Endothelial cell (in vitro differentiated cells): ENCODE measurements around the gene TSHZ2. TPM values are rescaled to one million over a fixed set of nuclear protein-coding genes. Genes with fewer than 3 reads are reported as not detected.

ENCODE experiments used
- DNase-seq: peaks from one replicate; pipeline ENCODE4 v3.0.0; 2021; ENCODE audit warnings: low spot score
- H3K27ac Mint-ChIP-seq: one replicate; pipeline ENCODE4 v1.8.0; 2021; ENCODE audit warnings: mixed read lengths, inconsistent platforms; ENCODE audit not compliant: unreplicated experiment
- H3K27me3 Mint-ChIP-seq: one replicate; pipeline ENCODE4 v1.8.0; 2021; ENCODE audit warnings: mild to moderate bottlenecking, moderate library complexity, mixed read lengths, inconsistent platforms; ENCODE audit not compliant: unreplicated experiment
- H3K36me3 Mint-ChIP-seq: one replicate; pipeline ENCODE4 v1.8.0; 2021; ENCODE audit warnings: mild to moderate bottlenecking, low read depth, mixed read lengths, inconsistent platforms; ENCODE audit not compliant: unreplicated experiment
- H3K4me1 Mint-ChIP-seq: one replicate; pipeline ENCODE4 v1.8.0; 2021; ENCODE audit warnings: mild to moderate bottlenecking, mixed read lengths, inconsistent platforms; ENCODE audit not compliant: unreplicated experiment
- H3K4me3 Mint-ChIP-seq: one replicate; pipeline ENCODE4 v1.8.0; 2021; ENCODE audit warnings: mild to moderate bottlenecking, mixed read lengths, inconsistent platforms; ENCODE audit not compliant: unreplicated experiment
- H3K9me3 Mint-ChIP-seq: one replicate; pipeline ENCODE4 v1.8.0; 2021; ENCODE audit warnings: mixed read lengths, inconsistent platforms; ENCODE audit not compliant: unreplicated experiment
- total RNA-seq: library from RNA; stranded (reverse); fragmentation: NEBNext Ultra II Directional; extraction: Animal tissue kit (Norgen Biotek cat#: 25700); gene quantifications from one replicate; pipeline ENCODE4 v1.2.1, GENCODE V29; 2021; ENCODE audit not compliant: unreplicated experiment
- TF ChIP-seq, protein P1 (sequence below): fragments of 200-600 bp; sonication (generic); IDR thresholded peaks from one replicate; pipeline ENCODE4 v1.5.0; 2021; ENCODE audit warnings: antibody characterized with exemption; ENCODE audit not compliant: unreplicated experiment

Gene TSHZ2
- total RNA-seq, 1 donor from 2014 or later, result 2.3 TPM

DNA sequence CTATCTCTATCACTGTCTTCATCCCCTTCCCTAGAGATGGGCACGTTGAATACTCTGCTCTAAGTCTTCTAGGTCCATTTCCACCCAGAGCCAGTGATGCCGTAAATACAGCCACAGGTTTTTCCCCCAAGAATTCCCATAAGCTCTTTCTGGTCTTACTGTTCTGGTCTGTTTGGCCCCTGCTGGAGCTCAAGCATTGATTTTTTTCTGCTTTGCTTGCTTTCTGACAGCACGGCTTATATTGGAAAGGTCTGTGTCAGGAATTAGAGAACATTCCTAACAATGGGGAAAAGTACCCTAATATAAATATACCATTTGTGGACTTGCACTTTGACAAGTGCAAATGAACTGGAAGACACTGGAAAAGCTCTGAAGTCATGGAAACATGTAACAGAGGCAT is 302.6 kb downstream of the TSHZ2 start:
- H3K9me3 Mint-ChIP-seq, result no peaks in the 10 kb centered on the region
- H3K27me3 Mint-ChIP-seq, result peaks cover 4% of the 10 kb centered on the region
- no peak for DNase-seq
- TF ChIP-seq, protein P1, sequence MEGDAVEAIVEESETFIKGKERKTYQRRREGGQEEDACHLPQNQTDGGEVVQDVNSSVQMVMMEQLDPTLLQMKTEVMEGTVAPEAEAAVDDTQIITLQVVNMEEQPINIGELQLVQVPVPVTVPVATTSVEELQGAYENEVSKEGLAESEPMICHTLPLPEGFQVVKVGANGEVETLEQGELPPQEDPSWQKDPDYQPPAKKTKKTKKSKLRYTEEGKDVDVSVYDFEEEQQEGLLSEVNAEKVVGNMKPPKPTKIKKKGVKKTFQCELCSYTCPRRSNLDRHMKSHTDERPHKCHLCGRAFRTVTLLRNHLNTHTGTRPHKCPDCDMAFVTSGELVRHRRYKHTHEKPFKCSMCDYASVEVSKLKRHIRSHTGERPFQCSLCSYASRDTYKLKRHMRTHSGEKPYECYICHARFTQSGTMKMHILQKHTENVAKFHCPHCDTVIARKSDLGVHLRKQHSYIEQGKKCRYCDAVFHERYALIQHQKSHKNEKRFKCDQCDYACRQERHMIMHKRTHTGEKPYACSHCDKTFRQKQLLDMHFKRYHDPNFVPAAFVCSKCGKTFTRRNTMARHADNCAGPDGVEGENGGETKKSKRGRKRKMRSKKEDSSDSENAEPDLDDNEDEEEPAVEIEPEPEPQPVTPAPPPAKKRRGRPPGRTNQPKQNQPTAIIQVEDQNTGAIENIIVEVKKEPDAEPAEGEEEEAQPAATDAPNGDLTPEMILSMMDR, result no peak
- H3K36me3 Mint-ChIP-seq, result no peaks in the 10 kb centered on the region
- no peak overlapping the region for H3K4me3 Mint-ChIP-seq
- H3K27ac Mint-ChIP-seq, result no peak overlapping the region
- peaks cover 8% of the 10 kb centered on the region for H3K4me1 Mint-ChIP-seq

DNA sequence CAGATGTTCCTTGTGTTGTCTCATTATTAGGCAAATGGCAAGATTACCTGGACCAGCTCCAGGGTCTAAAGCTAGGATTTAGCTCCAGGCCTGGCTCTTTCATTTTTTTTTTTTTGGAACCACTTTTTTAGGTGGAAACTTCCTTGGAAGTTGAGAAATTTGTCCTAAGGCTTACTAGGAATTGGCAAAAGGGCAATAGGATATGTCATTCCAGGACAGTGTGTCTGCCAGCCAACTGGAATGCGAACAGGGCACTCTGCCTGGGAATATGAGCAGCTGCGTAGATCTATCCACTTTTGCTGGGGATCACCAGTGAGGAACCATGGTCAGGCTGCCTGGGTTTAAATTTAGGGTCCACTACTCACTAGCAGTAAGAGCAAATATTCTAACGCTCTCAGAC is 304.0 kb downstream of the TSHZ2 start:
- TF ChIP-seq, protein P1, result no peak
- peaks cover 8% of the 10 kb centered on the region for H3K4me1 Mint-ChIP-seq
- no peak for DNase-seq
- H3K36me3 Mint-ChIP-seq, result no peaks in the 10 kb centered on the region
- no peaks in the 10 kb centered on the region for H3K9me3 Mint-ChIP-seq
- H3K27ac Mint-ChIP-seq, result no peak overlapping the region
- H3K27me3 Mint-ChIP-seq, result peaks cover 4% of the 10 kb centered on the region
- H3K4me3 Mint-ChIP-seq, result no peak overlapping the region

DNA sequence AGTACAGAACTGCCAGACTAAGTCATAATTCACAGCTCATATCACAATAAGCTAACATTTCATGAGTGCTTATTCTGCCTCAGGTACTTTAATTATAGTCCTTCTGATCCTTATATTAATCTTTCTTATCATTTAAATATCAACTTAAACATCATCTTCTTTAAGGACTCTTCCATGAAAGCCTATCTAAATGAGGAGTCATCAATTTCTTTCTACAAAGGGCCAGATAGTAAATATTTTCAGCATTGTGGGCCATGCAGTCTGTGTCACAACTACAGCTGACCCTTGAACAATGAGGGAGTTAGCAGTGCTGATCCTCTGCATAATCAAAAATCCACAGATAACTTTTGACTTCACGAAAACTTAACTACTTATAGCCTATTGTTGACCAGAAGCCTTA is 306.4 kb downstream of the TSHZ2 start:
- Mint-ChIP-seq H3K27ac (no peak overlapping the region), H3K36me3 (no peaks in the 10 kb centered on the region), H3K4me1 (no peaks in the 10 kb centered on the region), H3K4me3 (no peak overlapping the region), H3K9me3 (no peaks in the 10 kb centered on the region), H3K27me3 (peaks cover 6% of the 10 kb centered on the region)
- TF ChIP-seq, protein P1, result no peak
- no peak for DNase-seq

DNA sequence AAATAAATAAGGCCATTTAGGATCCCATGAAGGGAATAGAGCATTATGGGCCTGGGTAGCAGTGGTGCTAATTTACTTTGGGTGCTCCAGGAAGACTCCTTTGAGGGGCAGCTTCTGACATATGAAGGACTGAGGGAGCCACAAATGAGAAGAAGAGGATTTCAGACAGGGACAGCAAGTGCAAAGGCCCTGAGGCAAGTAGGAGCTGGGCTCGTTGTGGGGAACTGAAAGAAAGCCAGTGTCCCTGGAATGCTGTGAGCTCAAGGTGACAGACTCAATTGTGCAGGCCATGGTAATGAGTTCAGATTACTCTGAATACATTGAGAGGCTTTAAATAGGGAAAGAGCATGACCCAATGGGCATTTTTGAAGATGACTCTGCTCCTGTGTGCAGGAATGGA is 307.6 kb downstream of the TSHZ2 start:
- Mint-ChIP-seq H3K9me3 (no peaks in the 10 kb centered on the region), H3K4me3 (no peak overlapping the region), H3K4me1 (no peaks in the 10 kb centered on the region), H3K27ac (no peak overlapping the region), H3K27me3 (peaks cover 3% of the 10 kb centered on the region), H3K36me3 (no peaks in the 10 kb centered on the region)
- DNase-seq, result no peak
- TF ChIP-seq, protein P1, result no peak

DNA sequence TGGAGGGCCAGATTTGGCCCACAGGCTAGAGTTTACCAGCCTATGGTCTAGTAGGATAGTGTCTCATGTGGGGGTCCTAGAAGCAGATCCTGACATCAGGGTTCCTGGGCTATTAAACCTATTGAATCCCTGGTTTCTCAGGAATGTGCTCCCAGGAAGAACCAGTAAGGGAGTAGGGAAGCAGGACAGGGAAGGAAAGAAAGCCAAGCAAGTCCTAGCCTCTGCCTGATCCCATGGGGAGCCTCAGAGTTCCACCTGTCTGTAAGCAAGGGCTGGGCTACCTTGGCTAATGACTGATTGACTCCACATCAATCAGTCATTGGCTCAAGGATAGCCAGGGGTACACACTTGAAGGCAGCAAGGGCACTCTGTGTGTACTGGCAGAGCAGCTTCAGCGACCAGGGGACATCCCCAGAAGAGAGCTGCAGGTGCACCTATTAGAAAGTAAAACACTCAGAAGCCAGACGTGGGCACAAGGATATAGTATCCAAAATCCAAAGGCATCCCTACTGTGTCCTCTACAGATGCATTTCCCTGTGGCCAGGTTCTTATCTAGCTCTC is 309.5 kb downstream of the TSHZ2 start:
- DNase-seq, result no peak
- peaks cover 3% of the 10 kb centered on the region for H3K27me3 Mint-ChIP-seq
- H3K27ac Mint-ChIP-seq, result no peak overlapping the region
- no peaks in the 10 kb centered on the region for H3K36me3 Mint-ChIP-seq
- no peaks in the 10 kb centered on the region for H3K4me1 Mint-ChIP-seq
- no peaks in the 10 kb centered on the region for H3K9me3 Mint-ChIP-seq
- H3K4me3 Mint-ChIP-seq, result no peak overlapping the region
- TF ChIP-seq, protein P1, result no peak
